Astrocyte (in vitro differentiated cells and primary cell): Measurements from ENCODE around the gene OR56A5.

Source experiments
- CTCF ChIP-seq: IDR thresholded peaks from 2 replicates; pipeline ENCODE4 v1.5.1; 2011; ENCODE audit warnings: low read depth, mild to moderate bottlenecking, inconsistent platforms, low read length, moderate library complexity; ENCODE audit not compliant: insufficient read depth
- EZH2 ChIP-seq: IDR thresholded peaks from 2 replicates; pipeline ENCODE4 v1.6.1; 2012; ENCODE audit warnings: mild to moderate bottlenecking, low read length, inconsistent platforms; ENCODE audit not compliant: insufficient read depth

GRCh38 chr11:6006846-6007245 lies 38.6 kb upstream of the OR56A5 start, which contains the start of gene OR56A4:
- TF ChIP-seq EZH2 (no peak), CTCF (no peak)
